HepG2 (cell line): Measurements from ENCODE around the gene SERPINA3. TPM values are rescaled to one million over a fixed set of nuclear protein-coding genes. Genes with fewer than 3 reads are reported as not detected.
A peak's percentile ranks its signal among the peaks of the same experiment; 100 is the strongest.

ENCODE experiments used
- ADNP ChIP-seq: sonication (generic); formaldehyde crosslinking; IDR thresholded peaks from 2 replicates; pipeline ENCODE4 v1.4.0; 2020; ENCODE audit warnings: missing genetic modification reagents
- AHR ChIP-seq: IDR thresholded peaks from 2 replicates; pipeline ENCODE4 v1.6.1; 2018; ENCODE audit warnings: missing genetic modification reagents, missing compliant biosample characterization
- ERF ChIP-seq: IDR thresholded peaks from 2 replicates; pipeline ENCODE4 v1.6.1; 2018; ENCODE audit warnings: missing biosample characterization, missing genetic modification reagents
- FOXO1 ChIP-seq: sonication (generic); formaldehyde crosslinking; IDR thresholded peaks from 2 replicates; pipeline ENCODE4 v1.4.0; 2020; ENCODE audit warnings: missing genetic modification reagents
- MED8 ChIP-seq: sonication (generic); formaldehyde crosslinking; IDR thresholded peaks from 2 replicates; pipeline ENCODE4 v1.8.1; 2023; ENCODE audit warnings: mild to moderate bottlenecking, missing genetic modification reagents; ENCODE audit not compliant: insufficient replicate concordance
- MTF1 ChIP-seq: sonication (generic); formaldehyde crosslinking; IDR thresholded peaks from 2 replicates; pipeline ENCODE4 v1.5.0; 2020; ENCODE audit warnings: missing genetic modification reagents
- REST ChIP-seq, 2 experiments: IDR thresholded peaks; 2 replicates each; pipeline ENCODE4 v1.6.1; 2011 to 2012; ENCODE audit warnings: low read length in 2 of 2, borderline replicate concordance in 1 of 2, low read depth in 1 of 2, mild to moderate bottlenecking in 1 of 2, moderate library complexity in 1 of 2
- SMAD1 ChIP-seq: sonication (generic); formaldehyde crosslinking; IDR thresholded peaks from 2 replicates; pipeline ENCODE4 v1.4.0; 2020; ENCODE audit warnings: missing genetic modification reagents, low read depth, mild to moderate bottlenecking, borderline replicate concordance
- TFAP4 ChIP-seq: sonication (generic); IDR thresholded peaks from 2 replicates; pipeline ENCODE4 v1.6.1; 2016; ENCODE audit warnings: low read depth, borderline replicate concordance
- THYN1 ChIP-seq: sonication (generic); formaldehyde crosslinking; IDR thresholded peaks from 2 replicates; pipeline ENCODE4 v1.8.1; 2023; ENCODE audit warnings: low read depth, mild to moderate bottlenecking, moderate library complexity, missing genetic modification reagents, borderline replicate concordance
- ZBTB2 ChIP-seq: sonication (generic); formaldehyde crosslinking; IDR thresholded peaks from 2 replicates; pipeline ENCODE4 v1.8.0; 2022; ENCODE audit warnings: low read depth, missing genetic modification reagents
- ZFP36 ChIP-seq: fragments of 150-350 bp; IDR thresholded peaks from 2 replicates; pipeline ENCODE4 v1.6.1; 2018; ENCODE audit warnings: borderline replicate concordance, low read length, low read depth; ENCODE audit not compliant: partially characterized antibody
- ZFP41 ChIP-seq: sonication (generic); formaldehyde crosslinking; IDR thresholded peaks from 2 replicates; pipeline ENCODE4 v1.4.0; 2020; ENCODE audit warnings: mild to moderate bottlenecking, missing genetic modification reagents, borderline replicate concordance
- ZNF12 ChIP-seq: sonication (generic); formaldehyde crosslinking; IDR thresholded peaks from 2 replicates; pipeline ENCODE4 v1.5.0; 2020; ENCODE audit warnings: missing genetic modification reagents
- ZNF136 ChIP-seq: sonication (generic); formaldehyde crosslinking; IDR thresholded peaks from 2 replicates; pipeline ENCODE4 v1.8.1; 2022; ENCODE audit warnings: low read depth, mild to moderate bottlenecking, moderate library complexity, missing genetic modification reagents
- ZNF337 ChIP-seq: sonication (generic); formaldehyde crosslinking; IDR thresholded peaks from 2 replicates; pipeline ENCODE4 v1.5.1; 2020; ENCODE audit warnings: missing genetic modification reagents, low read depth, mild to moderate bottlenecking, borderline replicate concordance
- ZNF576 ChIP-seq: sonication (generic); formaldehyde crosslinking; IDR thresholded peaks from 2 replicates; pipeline ENCODE4 v1.4.0; 2020; ENCODE audit warnings: mild to moderate bottlenecking, missing genetic modification reagents
- ZNF639 ChIP-seq: conservative IDR thresholded peaks from 2 replicates; pipeline ENCODE4 v1.6.1; 2018; ENCODE audit warnings: missing genetic modification reagents
- ZNF780A ChIP-seq: sonication (generic); formaldehyde crosslinking; IDR thresholded peaks from 2 replicates; pipeline ENCODE4 v1.8.0; 2022; ENCODE audit warnings: mild to moderate bottlenecking, missing genetic modification reagents, moderate library complexity
- ZSCAN21 ChIP-seq: sonication (generic); formaldehyde crosslinking; IDR thresholded peaks from 2 replicates; pipeline ENCODE4 v1.8.0; 2022; ENCODE audit warnings: mild to moderate bottlenecking, missing genetic modification reagents, moderate library complexity, borderline replicate concordance
- polyA plus RNA-seq, 8 experiments: library from polyadenylated mRNA; depleted of rRNA in 3 of 8; stranded (reverse) in 7 of 8; unstranded in 1 of 8; fragments of >200 nt; fragmentation: Illumina TruSeq in 4 of 8; extraction: Trizol in 4 of 8; gene quantifications; 2 replicates each; pipeline versions ENCODE4 v1.2.1 to v1.2.3, GENCODE V29; 2011 to 2016; ENCODE audit warnings: low read depth in 4 of 8, missing spikeins in 1 of 8, mixed read lengths in 1 of 8; ENCODE audit not compliant: insufficient read depth in 1 of 8
- total RNA-seq, 5 experiments: library from RNA; depleted of rRNA; stranded (reverse); fragments of >200 nt; fragmentation: Illumina TruSeq; extraction: Trizol; gene quantifications; 2 replicates each; pipeline ENCODE4 v1.2.3, GENCODE V29; 2016; ENCODE audit warnings: low read depth in 1 of 5

Gene SERPINA3
- total and polyA plus RNA-seq, 2 of the 13 experiments (the other 11 are each of a cell fraction or from before 2014, with no cell fraction given) = 825 to 2,200 TPM

- TF ChIP-seq ZSCAN21 (CRISPR knock-in tag) (peak; percentile 74; the same call in 1 of the 2 replicates), TFAP4 (peak; percentile 49; the same call in 1 of the 2 replicates), ZNF12 (CRISPR knock-in tag) (no peak), SMAD1 (CRISPR knock-in tag) (no peak), MED8 (CRISPR knock-in tag) (peak; percentile 65), FOXO1 (CRISPR knock-in tag) (peak; percentile 40; the same call in 1 of the 2 replicates), MTF1 (CRISPR knock-in tag) (no peak), REST (IDR thresholded peaks at IDR 0.05; ENCODE audit: borderline replicate concordance in 1 of 2, low read depth in 1 of 2, low read length in 2 of 2) (peak in 1 of 2 experiments; percentile 33; a peak in 1 of 4 replicates), ZNF337 (CRISPR knock-in tag) (peak; percentile 53; the same call in 1 of the 2 replicates), ERF (CRISPR knock-in tag) (peak; percentile 57), ZNF639 (0 out of 2 replicates have a peak, but pooled peaks have one; percentile 38), AHR (peak; percentile 74; the same call in 1 of the 2 replicates), ZBTB2 (CRISPR knock-in tag) (no peak; the same call in 1 of the 2 replicates), THYN1 (CRISPR knock-in tag) (0 out of 2 replicates have a peak, but pooled peaks have one; percentile 41), ZFP41 (CRISPR knock-in tag) (no peak), ZNF780A (CRISPR knock-in tag) (no peak), ZNF576 (CRISPR knock-in tag) (no peak), ADNP (CRISPR knock-in tag) (no peak), ZNF136 (CRISPR knock-in tag) (0 out of 2 replicates have a peak, but pooled peaks have one; percentile 47), ZFP36 (no peak)
These were observed 30.8 kb upstream of the SERPINA3 start, which contains the start of gene SERPINA5 (continued) for GRCh38 chr14:94581127-94581999.
